ENCODE data around the gene TENM4.

The TENM4 gene

DNA sequence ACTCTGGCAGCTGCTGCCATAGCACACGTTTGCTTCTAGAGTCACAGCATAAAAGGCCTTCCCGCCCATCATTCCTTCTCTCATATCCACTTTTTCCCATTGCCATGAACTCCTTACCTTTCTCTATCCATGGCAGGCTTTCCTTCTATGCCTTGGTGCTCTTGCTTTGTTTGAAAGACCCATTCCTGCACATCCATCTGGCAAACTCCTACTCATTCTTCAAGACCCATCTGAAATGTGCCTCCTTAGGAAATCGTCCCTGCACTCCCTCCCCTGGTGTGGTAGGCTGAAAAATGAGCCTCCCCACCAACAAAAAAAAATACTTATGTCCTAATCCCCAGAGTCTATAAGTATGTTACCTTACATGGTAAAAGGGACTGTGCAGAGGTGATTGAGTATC is 100.3 kb downstream of the TENM4 start:
- no peak for DNase-seq

DNA sequence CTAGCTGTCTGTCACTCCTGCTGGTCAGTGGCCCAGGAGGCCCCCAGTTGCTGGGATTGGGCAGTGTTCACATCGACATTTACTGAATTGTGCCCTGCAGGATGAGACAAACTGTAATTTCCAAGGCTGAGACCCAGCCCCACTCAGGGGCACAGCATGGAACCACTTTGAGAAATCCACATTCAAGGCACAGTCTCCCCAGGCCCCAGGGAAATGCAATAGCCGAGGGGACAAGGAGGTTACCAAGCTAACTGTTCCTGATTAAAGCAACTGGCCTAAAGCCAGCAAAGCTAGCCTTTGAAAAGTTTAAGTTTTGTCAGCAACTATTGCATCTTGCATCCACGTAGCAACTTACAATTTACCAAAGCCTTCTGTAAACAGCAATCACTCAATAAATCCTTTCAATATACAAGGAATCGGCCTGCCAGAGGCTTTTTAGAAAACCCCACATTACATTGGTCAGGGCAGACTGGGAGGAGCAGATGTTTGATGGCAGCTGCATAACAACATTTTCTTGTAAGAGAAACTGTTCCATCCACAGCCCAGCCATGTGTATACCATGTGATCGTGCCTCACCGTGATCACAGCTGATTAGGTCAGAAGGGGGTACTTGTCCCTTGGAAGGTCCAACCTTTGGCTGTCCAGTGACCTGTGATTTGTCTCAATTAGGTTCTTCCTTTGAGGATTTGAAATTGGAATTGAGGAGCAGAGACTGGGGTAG is 103.9 kb downstream of the TENM4 start:
- DNase-seq = no peak

DNA sequence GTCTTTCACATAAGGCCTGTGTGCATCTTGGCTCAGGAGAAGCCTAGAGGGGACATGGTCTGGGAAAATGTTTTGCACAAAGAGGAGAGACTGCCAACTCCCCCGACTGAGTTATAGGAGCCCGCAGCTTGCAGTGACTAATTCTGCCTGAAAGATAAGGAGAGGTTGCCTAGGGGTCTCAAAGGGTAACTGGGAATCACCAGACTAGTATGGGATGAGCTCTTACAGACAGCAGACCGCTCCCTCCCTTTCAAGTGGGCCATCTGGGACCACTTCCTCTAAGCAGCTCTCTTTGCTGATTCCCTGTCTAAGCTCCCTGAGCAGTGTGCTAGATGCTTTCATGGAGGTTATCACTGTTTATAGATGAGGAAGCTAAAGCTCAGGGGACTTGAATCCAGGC is 105.1 kb downstream of the TENM4 start:
- DNase-seq = no peak

DNA sequence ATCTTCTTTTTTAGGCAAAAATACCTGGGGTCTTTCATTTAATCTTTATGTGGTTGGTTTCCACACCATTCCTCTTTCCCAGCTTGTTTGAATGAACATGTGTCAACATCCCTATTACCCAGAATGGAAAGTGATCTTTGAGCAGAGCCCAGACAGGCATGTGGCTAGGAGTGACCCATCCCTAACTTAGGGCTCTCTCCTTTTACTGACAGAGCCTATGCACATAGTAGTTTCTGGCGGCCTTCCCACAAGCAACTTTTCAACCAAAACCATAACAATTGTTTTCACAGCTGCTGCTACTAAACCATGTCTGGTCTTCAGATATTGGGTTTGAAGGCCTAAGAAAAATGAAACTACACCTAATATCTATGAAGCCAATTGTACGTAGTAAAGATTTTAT is 107.5 kb downstream of the TENM4 start:
- DNase-seq = no peak

DNA sequence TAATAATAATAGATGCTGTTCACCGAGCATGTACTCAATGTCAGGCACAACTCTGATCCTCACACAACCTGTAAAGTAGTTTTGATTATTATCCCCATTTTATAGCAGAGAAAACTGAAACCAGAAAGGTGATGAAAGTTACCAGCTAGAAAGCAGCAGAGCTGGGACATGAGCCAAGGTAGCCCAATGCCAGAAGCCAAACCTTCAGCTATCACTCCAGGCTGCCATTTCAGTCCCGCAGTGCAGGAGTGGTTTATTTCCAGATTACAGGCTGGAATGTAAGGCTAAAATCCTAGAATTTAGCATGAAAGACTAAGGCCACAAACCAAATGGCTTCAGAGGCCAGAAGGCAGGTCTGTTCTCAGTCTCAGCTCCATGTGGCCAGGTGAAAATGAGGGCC is 108.8 kb downstream of the TENM4 start:
- DNase-seq = no peak

DNA sequence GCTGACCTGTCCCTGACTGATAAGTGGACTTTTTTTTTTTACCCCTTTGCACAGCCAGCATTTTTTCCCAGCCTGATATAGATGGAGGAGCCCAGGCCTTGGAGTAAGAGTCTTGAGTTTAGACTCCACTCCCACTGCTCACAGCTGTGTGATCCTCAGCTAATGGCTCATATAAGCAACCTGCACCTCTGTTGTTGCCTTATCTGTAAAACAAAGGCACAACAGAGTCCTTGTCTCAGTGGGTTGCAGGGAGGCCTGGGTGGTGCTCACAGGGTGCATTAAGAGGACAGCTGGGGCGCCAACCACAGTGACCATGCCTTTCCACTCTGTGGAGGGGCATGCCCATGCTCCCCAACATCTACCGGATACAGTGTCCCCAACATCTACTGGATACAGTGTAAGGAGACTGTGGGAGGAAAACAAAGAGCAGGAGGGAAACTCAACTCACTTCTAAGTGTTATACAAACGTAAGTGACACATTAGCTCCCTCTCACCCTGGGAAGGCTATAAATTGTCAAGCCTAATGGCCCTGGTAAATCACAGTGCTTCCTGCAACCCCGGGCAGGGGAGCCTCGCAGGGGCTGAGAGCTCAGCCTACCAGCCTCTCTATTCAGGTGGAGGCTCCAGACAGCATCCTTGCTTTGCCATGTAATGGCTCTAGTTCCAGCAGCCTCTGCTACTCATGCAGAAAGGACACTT is 109.5 kb downstream of the TENM4 start:
- DNase-seq = no peak

DNA sequence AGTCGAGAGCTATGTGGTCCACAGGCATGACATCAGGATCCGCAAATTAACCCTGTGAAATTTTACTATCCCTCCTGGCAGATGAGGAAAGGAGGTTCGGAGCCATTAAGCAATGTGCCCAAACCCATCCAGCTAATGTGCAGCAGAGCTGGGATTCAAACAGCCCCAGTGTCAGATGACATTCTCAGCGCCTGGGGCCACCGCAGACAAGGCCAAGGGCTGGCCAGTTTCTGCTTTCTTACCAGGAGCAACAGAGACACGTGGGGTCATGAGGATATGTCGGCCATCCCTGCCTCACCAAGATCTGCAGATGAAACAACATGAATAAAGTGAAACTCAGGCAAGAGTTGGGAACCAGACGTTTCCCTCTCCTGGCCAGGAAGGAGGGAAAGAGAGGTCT is 110.2 kb downstream of the TENM4 start:
- DNase-seq = no peak

DNA sequence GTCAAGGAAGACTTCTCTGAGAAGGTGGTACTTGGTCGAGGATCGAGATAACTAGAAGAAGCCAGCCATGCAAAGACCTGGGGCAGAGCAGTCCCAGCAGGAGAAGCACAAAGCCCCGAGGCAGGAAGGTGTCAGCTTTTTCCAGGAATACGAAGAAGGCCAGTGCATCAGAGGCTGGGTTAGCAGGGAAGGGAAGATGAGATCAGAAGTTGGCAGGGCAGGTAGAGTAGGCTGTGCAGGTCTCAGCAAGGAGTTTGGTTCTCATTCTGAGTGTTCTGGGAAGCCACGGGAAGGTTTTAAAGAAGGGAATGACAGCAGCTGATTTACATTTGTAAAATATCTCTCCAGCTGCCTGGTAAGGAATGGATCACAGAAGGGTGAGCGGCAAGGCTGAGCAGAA is 111.3 kb downstream of the TENM4 start:
- no peak for DNase-seq

DNA sequence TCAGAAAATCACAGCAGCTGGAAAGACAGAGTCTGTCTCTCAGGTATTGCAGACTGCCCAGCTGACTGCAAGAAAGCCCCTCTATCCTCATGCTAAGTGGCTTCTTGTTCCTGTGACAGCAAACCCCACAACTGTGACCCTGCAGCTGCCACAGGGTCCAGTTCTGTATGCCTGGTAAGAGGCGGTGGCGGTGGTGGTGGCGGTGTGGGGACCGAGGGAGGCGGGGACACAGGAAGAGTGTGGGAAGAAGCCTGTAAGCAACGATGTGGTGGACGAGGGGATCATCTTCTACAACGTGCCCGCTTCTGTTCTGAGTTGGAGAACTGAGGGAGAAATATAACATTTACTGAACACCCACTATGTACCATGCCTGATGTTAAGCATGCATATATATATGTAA is 112.4 kb downstream of the TENM4 start:
- no peak for DNase-seq

DNA sequence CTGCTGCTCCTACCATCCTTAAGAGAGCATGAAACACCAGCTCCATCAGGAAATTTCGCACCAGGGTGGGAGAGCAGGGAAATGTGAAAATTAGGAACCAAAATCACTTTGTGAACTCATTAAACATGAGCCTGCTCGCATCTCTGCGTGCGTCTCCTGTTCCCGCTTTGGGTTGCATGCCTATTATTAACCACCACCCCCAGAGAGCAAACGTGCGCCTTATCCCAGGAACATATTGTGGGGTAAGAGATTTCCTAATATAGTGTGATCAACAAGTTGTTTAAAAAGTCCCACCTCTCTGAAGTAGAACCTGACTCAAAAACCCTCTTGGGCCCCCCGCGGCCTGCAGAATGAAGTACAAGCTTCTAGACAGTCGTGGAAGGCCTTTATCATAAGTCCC is 115.0 kb downstream of the TENM4 start:
- DNase-seq = no peak

DNA sequence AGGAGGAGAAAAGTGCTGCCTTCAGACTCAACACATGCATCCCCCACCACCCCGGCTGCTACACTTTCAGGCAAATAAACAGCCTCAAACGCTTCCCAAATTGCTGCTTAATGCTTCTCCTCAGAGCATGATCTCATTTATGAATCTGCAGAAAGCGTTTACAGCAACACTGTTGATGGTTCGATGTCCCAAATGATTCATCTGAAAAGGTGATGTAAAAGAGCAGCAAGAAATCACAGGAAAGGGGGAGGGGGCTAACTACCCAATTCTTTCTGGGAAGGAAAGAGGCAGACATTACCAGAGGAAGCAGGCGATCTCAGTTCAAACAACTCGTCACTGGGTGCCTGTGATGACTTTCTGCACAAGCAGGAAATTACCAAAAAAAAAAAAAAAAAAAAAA is 119.6 kb downstream of the TENM4 start:
- no peak for DNase-seq

DNA sequence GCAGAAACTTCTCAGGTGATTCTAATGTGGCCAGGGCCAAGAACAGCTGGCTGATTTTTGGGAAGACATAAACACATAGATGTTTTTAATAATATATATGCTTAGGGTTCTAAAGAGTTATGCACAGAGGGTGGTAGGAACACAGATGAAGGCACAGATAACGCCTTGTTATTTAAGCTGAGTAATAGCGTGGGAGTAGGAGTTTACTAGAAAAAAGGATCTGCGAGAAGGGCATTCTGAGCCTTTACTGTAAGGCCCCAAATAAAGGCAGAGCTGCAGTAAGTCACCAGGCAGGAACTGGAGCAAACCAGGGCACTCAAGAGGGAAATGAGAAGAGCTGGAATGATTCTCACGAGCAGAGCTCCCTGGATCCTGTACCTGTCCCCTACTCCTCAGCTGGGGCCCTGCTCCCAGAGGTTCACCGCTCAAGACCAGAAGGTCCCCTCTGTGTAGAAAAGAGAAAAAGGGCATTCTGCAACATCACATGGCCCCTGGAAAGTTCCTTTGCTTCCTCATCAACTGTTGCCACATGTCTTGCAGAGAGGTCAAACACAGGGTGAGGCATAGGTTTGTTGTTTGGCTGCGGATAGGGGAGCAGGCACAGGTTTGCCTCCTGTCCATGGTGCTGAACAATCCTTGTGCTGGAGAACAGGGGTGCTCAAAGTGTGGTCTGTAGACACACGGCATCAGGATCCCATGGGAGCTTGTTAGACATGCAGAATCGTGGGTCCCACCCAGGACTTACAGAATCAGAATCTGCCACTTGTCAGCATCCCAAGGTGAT is 125.7 kb downstream of the TENM4 start:
- DNase-seq = no peak

DNA sequence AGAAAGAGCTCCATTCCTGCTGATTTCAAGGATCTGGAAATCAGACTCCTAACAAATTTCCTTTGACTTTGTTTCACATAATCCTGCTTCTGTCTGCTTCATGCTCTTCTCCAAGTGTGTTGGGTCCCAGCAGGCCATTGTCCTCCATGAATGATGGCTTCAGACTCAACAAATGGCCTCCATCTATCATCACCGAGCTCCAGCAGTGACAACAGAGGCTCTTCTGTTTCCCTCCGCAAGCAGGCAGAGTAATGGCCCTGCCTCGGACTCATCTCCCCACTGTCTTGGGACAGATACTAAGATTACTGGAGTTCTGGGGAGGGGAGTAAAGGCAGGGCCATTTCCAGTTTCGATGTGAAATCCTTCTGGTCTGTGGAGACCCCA is 127.3 kb downstream of the TENM4 start:
- no peak for DNase-seq

DNA sequence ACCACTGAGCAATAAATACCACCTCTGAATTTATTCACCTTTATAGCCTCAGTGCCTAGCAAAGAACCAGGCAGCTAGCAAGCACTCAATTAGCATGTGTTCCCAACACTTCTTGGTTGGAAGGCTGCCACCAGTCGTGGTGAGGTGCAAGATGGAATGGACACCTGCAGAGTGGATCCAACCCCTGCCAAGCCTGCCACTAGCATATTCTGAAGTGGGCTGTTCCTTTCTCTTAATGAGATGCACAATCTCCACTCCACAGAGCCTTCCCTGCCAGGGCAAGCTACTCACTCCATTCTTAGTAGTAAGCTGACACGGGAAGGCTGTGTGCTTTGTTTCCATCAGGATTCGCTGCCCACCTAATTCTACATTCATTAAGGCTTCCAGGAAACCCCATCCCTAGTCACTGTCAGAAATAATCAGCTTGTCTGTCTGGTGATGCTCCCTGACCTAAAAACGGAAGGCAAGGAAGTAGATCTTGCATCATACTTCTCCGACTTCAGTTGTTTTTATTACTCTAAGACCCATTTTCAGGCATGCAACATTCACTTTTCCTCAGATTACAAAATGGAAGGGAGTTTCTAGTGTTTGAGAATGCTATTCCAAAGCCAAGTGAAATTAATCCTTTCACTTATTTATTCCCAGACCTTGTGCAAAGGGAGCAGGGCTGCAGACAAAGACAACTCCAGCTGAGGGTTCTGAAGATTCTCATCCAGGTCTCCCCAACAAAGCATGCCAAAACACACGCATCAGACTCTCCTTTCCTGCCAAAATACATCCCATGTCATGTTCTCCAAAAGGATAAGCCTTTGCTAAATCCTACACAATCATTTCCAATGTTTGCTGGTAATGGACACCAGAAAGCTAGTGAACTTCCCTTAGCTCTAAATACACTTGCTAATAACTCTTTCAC is 128.0 kb downstream of the TENM4 start:
- peak; percentile 57 for DNase-seq

DNA sequence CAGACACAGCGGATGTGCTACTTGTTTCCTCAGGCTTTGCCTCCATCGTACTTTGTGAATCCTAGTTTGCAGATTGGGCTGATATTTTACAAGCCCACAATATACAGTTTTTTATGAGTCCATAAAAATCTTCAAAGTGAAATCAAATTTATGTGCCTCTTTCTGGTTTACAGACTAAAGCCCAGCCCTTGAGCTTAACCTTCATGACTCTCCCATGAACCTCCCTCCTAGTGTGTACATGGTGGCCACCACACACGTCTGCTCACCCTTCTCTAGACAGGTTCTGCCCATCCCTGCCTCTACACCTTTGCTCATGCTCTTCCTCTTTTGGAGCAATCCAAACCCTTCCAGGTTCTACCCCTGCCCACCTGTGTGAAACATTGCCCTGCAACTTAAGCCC is 129.4 kb downstream of the TENM4 start:
- no peak for DNase-seq

DNA sequence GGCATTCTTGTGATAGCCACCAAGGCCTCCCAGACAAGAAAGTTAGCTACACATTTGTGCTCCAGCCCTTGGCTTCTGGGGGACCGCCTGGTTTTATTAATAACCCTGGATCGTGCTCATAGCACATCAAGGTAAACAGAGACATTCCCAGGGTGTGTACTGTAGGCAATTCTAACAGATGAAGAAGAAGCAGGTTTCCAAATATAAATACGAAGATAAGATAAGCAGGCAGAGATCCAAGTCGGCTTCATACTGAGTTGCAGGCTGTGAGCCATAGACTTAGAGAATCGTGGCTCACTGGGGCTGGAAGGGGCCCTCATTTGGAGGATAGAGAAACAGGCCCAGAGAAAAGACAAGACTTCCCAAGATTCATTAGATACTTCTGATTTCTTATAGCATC is 131.4 kb downstream of the TENM4 start:
- no peak for DNase-seq

DNA sequence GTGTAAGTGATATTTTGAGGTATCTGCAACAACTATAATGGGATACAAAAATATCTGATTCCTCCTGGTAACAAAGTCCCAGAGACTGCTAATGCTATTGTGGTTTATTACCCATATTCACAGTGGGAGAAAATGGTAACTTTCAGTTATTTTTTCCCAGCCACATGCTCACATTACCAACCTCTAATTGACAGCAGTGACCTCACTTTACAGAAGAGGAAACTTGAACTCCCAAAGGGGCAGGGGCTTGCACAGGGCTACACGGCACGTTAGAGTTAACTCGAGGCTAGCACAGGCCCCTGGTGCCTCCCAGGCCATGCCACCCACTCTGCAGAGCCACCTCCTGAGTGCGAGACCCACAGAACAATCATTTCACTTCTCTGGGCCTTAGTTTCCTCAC is 132.4 kb downstream of the TENM4 start:
- DNase-seq = no peak

DNA sequence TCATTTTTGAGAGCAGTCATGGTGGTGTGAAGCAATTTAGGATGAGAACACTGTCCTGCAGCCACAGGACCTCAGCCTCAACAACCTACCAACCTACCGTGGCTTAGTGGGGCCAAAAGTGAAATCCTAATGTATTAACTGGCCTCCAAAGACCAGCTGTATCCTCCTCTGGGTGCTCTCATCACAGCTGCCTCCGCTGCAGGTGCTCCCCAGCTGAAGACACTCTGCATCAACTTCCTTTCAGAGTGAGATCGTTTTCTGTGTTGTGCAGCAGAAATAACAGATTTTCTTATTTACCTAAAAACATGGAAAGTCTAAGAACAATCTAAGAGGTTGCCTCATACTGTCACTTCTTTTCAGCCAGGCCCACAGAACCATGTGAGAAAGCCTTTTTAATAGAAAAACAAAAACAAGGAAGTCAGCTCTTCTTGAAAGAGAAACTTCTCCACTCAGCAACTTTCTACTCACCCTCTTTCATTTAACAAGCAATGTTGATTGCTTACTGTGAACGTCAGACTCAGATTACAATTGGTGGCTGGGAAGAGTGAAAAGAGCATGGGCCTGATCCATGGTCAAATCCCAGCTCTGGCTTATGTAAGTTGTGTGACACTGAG is 136.1 kb downstream of the TENM4 start:
- no peak for DNase-seq

DNA sequence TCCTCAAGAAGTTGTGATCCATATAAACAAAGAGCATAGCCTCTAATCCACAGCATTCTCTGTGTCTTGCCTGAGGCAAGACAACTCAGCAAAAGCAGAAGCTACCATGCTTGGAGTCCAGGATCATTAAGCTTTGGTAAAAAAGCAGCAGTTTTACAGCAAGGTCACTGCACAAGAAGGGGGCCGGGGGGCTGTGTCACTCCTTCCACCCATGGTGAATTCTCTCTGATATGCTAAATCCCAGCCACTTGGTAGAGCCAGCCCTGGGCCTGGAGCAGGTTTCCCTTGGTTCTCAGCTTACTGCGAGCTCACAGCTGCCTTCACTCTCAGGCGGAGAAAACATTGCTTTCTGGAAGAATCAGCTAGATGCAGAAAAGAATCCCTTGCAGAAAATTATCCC is 144.7 kb downstream of the TENM4 start:
- no peak for DNase-seq

DNA sequence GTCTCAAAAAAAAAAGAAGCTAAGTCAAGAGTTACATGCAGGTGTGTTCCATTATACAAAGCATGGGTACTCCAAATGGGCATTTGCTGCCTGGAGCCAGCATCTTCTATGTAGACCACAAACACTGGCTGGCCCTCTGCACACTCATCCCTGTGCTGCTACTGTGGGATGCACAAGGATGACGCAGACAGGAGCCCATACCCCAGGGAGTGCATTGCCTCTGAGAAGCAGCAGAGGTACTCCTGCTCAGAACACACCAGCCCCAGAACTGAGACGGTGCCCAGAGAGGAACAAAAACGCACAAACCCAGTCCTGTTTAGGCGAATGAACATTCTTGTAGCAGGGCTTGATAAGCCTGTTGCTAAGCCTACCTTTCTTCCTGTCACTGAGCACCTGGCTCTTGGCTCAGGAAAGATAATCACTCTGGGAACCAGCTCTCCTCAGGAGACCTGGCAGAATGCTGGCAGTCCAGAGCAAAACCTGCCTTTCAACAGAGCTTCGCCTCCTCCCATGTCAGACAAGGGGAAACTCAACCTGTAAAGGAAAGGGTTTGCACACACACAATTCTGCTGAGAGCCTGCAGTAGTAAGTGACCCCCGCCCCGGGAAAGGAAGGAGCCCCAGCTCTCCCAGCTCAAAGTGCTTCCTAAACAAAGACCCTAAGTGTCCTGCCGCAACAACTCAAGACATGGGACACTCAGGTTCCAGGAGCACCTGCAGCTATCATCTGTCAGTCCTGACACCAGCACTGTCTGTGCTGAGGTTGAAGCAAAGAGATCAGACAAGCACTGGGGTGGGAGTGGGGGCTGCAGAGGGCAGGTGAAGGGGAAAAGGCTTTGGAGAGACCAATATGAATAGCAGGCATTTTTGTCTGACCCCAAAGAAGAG is 145.7 kb downstream of the TENM4 start:
- DNase-seq = no peak

DNA sequence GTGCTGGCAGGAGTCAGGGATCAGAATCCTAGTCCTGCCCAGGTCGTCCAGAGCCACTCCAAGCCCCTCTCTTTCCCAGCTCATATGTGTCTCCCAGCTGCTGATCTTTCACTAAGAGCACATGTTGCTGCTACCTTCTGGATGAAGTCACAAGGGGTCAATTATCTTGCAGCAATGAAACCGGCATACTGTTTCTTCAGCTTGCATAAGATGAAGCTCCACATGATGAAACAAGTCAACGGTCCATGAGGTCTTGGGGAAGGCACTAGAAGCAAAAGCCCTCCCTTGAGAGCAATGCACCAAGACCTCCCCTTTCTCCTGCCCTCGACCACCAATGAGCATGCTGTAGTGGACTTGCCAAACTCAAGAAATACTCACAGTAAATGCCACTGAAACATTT is 148.9 kb downstream of the TENM4 start:
- DNase-seq = no peak

DNA sequence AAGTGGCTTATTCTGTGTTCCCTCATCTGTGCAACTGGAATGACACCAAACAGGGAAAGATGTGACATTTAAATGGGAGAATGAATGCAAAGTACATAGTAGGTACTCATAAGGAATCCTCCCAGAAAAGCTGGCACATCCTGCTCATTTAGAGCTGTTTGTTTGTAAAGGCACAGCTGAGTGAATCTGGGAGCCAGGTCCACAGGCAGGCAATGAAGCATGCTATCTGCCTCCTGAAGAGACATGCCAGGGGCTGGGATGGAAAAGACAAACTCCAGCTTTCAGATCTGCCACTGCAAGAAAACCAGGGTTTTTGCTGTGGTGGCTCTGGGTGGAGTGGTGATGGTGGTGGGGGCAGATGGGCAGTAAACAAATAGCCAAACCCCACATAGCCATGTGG is 150.1 kb downstream of the TENM4 start:
- DNase-seq = no peak

Measured in NCI-H774 (cell line).